ENCODE measurements around the gene MYT1. TPM values are rescaled to one million over a fixed set of nuclear protein-coding genes. Genes with fewer than 3 reads are reported as not detected.

The MYT1 gene
- total and polyA plus RNA-seq, 2 of the 8 experiments (the other 6 are each of a cell fraction or from before 2014, with no cell fraction given), result 0.63 to 2.0 TPM

GRCh38 chr20:64222291-64222735 is 58.1 kb downstream of the MYT1 start:
- no peak overlapping the region for H3K23ac ChIP-seq (ENCODE audit: insufficient read length)
- H3K4me2 ChIP-seq (ENCODE audit: insufficient read depth in 1 of 2, low read depth in 2 of 2, low read length in 2 of 2), result no peak overlapping the region
- FAIRE-seq (no peak), DNase-seq (ENCODE audit: low read depth in 1 of 2, low spot score in 2 of 2) (no peak)
- H3K4ac ChIP-seq (replicated peaks; ENCODE audit: insufficient read length, low read depth, low read length), result no peak overlapping the region
- CTCF ChIA-PET (ENCODE audit: partially characterized antibody), result interaction anchor here (0.7 to 3.9 kb wide), 21 partner anchors 9 to 138 kb away, joined by 3 to 41 read pairs (median 4); partner anchors contain the start of genes LKAAEAR1 and PCMTD2
- no peaks in the 10 kb centered on the region for H4K20me1 ChIP-seq (replicated peaks in 1 of 2; ENCODE audit: control insufficient read depth in 1 of 2, insufficient read depth in 2 of 2, low read length in 2 of 2)
- H3K23me2 ChIP-seq (ENCODE audit: low read depth, low read length), result no peaks in the 10 kb centered on the region
- no peak overlapping the region for H2BK20ac ChIP-seq (ENCODE audit: low read length)
- H3K79me2 ChIP-seq (ENCODE audit: control insufficient read depth in 1 of 2, insufficient read depth in 2 of 2, low read length in 2 of 2), result no peaks in the 10 kb centered on the region
- H3K27ac ChIP-seq (ENCODE audit: low read depth, low read length), result no peak overlapping the region
- H2BK12ac ChIP-seq (ENCODE audit: low read depth, low read length), result no peak overlapping the region
- no peak overlapping the region for H3K18ac ChIP-seq (ENCODE audit: extremely low read depth, low read length)
- peaks cover 0 to 12% (median 10%) of the 10 kb centered on the region in 4 experiments; a peak in 6 of 7 replicates for H3K4me1 ChIP-seq (replicated peaks in 1 of 4; ENCODE audit: control insufficient read depth in 3 of 4, insufficient read depth in 4 of 4, low read length in 3 of 4)
- no peak overlapping the region for H3K4me3 ChIP-seq (ENCODE audit: extremely low read depth in 1 of 4, insufficient read depth in 2 of 4, low read depth in 3 of 4, low read length in 4 of 4)
- H2AFZ ChIP-seq (ENCODE audit: low read length), result no peak overlapping the region
- H3K79me1 ChIP-seq (ENCODE audit: low read depth, low read length), result no peaks in the 10 kb centered on the region
- 94% methylated on average over 5 of the region's 5 CpGs; no CpG with 5 or more reads in 1 of the 2 experiments for WGBS, 2 experiments (ENCODE audit: extremely low coverage in 1 of 2, insufficient coverage in 1 of 2, insufficient read length in 1 of 2, insufficient replicate concordance in 2 of 2, low coverage in 1 of 2, low lambda C conversion rate in 2 of 2, missing lambda C conversion rate in 1 of 2)
- no peak overlapping the region for H4K5ac ChIP-seq (ENCODE audit: insufficient read length, low read depth, low read length)
- no peaks in the 10 kb centered on the region for H3K27me3 ChIP-seq (replicated peaks in 1 of 4; ENCODE audit: control insufficient read depth in 3 of 4, extremely low read depth in 1 of 4, insufficient read depth in 3 of 4, low read length in 3 of 4)
- H2BK5ac ChIP-seq (ENCODE audit: low read depth, low read length), result no peak overlapping the region
- H2AK5ac ChIP-seq (ENCODE audit: low read depth, low read length), result no peak overlapping the region
- no peak overlapping the region for H3K56ac ChIP-seq (replicated peaks; ENCODE audit: insufficient read length, low read depth, low read length)
- TF ChIP-seq CBX5 (IDR thresholded peaks at IDR 0.05; ENCODE audit: low read depth, low read length) (no peak), FOSL1 (IDR thresholded peaks at IDR 0.05; ENCODE audit: insufficient read depth, low read depth, low read length) (no peak), RXRA (IDR thresholded peaks at IDR 0.05; ENCODE audit: insufficient read depth, low read depth, low read length) (no peak), EZH2 (IDR thresholded peaks at IDR 0.05; ENCODE audit: low read depth, low read length, severe bottlenecking) (no peak), BRCA1 (IDR thresholded peaks at IDR 0.05; ENCODE audit: low read depth, low read length) (no peak), TEAD4 (IDR thresholded peaks at IDR 0.05; ENCODE audit: low read depth, low read length) (no peak), NANOG (IDR thresholded peaks at IDR 0.05; ENCODE audit: insufficient read depth, low read depth, low read length, poor library complexity, severe bottlenecking) (no peak)
- H4K91ac ChIP-seq (replicated peaks; ENCODE audit: insufficient read length, low read length), result no peak overlapping the region
- no peak overlapping the region for H2BK15ac ChIP-seq (ENCODE audit: low read length)
- H3K9ac ChIP-seq (replicated peaks in 1 of 4; ENCODE audit: extremely low read depth in 1 of 4, low read depth in 3 of 4, low read length in 3 of 4), result no peak overlapping the region
- POLR2A ChIA-PET (ENCODE audit: partially characterized antibody), result interaction anchor here (2.1 kb wide), 1 partner anchor 33 kb away, joined by 11 read pairs; the partner anchor contains the start of gene PCMTD2
- H3K36me3 ChIP-seq (ENCODE audit: control insufficient read depth in 2 of 4, insufficient read depth in 4 of 4, low read length in 3 of 4), result no peaks in the 10 kb centered on the region
- no peak overlapping the region for H4K8ac ChIP-seq (ENCODE audit: extremely low read depth, insufficient read depth, low read length)
- H3K9me3 ChIP-seq (ENCODE audit: insufficient read depth in 2 of 2, low read depth in 1 of 2, low read length in 1 of 2), result no peaks in the 10 kb centered on the region
- H3K14ac ChIP-seq (ENCODE audit: insufficient read length), result no peak overlapping the region
- H2BK120ac ChIP-seq (replicated peaks; ENCODE audit: low read depth, low read length), result no peak overlapping the region

All from H1 (cell line).